ENCODE results near the gene SDR42E1.
A peak's percentile ranks its signal among the peaks of the same experiment; 100 is the strongest.

SDR42E1 gene

GRCh38 chr16:82034981-82035612, 23.8 kb upstream of the SDR42E1 start, which contains the start of gene HSD17B2:
HSD17B2 (plus strand) TSS chr16:82035253; CDS start chr16:82035425, 172 bp downstream.
- CTCF ChIA-PET = interaction anchor here (1.4 kb wide), 1 partner anchor 195 kb away, joined by 4 read pairs; no protein-coding TSS in a partner anchor
- no peak for DNase-seq (ENCODE audit: extremely low spot score)

GRCh38 chr16:82033683-82034300, 22.5 kb upstream of the SDR42E1 start:
- CTCF ChIA-PET = interaction anchor here (1.4 to 2.9 kb wide), 2 partner anchors 196 to 197 kb away, joined by 4 to 13 read pairs; no protein-coding TSS in a partner anchor
- DNase-seq (ENCODE audit: extremely low spot score) = no peak
- POLR2A ChIA-PET = no interaction called here
- TF ChIP-seq CTCF (IDR thresholded peaks at IDR 0.05; ENCODE audit: control extremely low read depth, extremely low read depth, low read depth, missing control alignments) = no peak

More at GRCh38 chr16:82034981-82035612, 23.8 kb upstream of the SDR42E1 start, which contains the start of gene HSD17B2:
- POLR2A ChIA-PET = no interaction called here
- TF ChIP-seq CTCF (IDR thresholded peaks at IDR 0.05; ENCODE audit: control extremely low read depth, extremely low read depth, low read depth, missing control alignments) = no peak

GRCh38 chr16:82033006-82033405, 21.7 kb upstream of the SDR42E1 start:
- DNase-seq (ENCODE audit: extremely low spot score) = no peak
- ChIA-PET POLR2A (no interaction called here), CTCF (interaction anchor here (1.5 to 2.9 kb wide), 2 partner anchors 14 to 197 kb away, joined by 3 to 13 read pairs; no protein-coding TSS in a partner anchor)
- no peak for TF ChIP-seq CTCF (IDR thresholded peaks at IDR 0.05; ENCODE audit: control extremely low read depth, extremely low read depth, low read depth, missing control alignments)

- ChIA-PET POLR2A (no interaction called here), CTCF (interaction anchor here (0.6 to 2.9 kb wide), 6 partner anchors 9 to 199 kb away, joined by 3 to 13 read pairs (median 3); no protein-coding TSS in a partner anchor)
- no peak for TF ChIP-seq CTCF (IDR thresholded peaks at IDR 0.05; ENCODE audit: control extremely low read depth, extremely low read depth, low read depth, missing control alignments)
- peak; percentile 43 for DNase-seq (ENCODE audit: extremely low spot score)
Measured at GRCh38 chr16:82031116-82032084, 20.1 kb upstream of the SDR42E1 start.

GRCh38 chr16:82027629-82028064, 16.4 kb upstream of the SDR42E1 start:
- no peak for TF ChIP-seq CTCF (IDR thresholded peaks at IDR 0.05; ENCODE audit: control extremely low read depth, extremely low read depth, low read depth, missing control alignments)
- POLR2A ChIA-PET = no interaction called here
- no peak for DNase-seq (ENCODE audit: extremely low spot score)
- CTCF ChIA-PET = no interaction called here

- TF ChIP-seq CTCF (IDR thresholded peaks at IDR 0.05; ENCODE audit: control extremely low read depth, extremely low read depth, low read depth, missing control alignments) = no peak
- ChIA-PET POLR2A (no interaction called here), CTCF (no interaction called here)
- DNase-seq (ENCODE audit: extremely low spot score) = no peak
Measured at GRCh38 chr16:82024883-82025282, 13.6 kb upstream of the SDR42E1 start.

All from GM10248 (cell line).